GM23338 (cell line): ENCODE data around the gene OR9Q2.

Experiments used
- CREB1 ChIP-seq: fragments of 250-450 bp; sonication (Bioruptor Pico); IDR thresholded peaks from 2 replicates; pipeline ENCODE4 v1.5.0; 2020; ENCODE audit warnings: low read depth, mild to moderate bottlenecking, moderate library complexity
- EZH2 ChIP-seq: fragments of 200-600 bp; sonication (generic); IDR thresholded peaks from one replicate; pipeline ENCODE4 v1.8.0; 2017; ENCODE audit warnings: antibody characterized with exemption, mild to moderate bottlenecking, low read depth; ENCODE audit not compliant: unreplicated experiment
- EZH2phosphoT487 ChIP-seq: fragments of 200-600 bp; sonication (generic); IDR thresholded peaks from one replicate; pipeline ENCODE4 v1.8.1; 2018; ENCODE audit warnings: antibody characterized with exemption; ENCODE audit not compliant: unreplicated experiment
- JUNB ChIP-seq: IDR thresholded peaks from one replicate; pipeline ENCODE4 v1.6.1; 2016; ENCODE audit warnings: antibody characterized with exemption; ENCODE audit not compliant: unreplicated experiment
- NANOG ChIP-seq: IDR thresholded peaks from 2 replicates; pipeline ENCODE4 v1.6.1; 2016; ENCODE audit warnings: antibody characterized with exemption, borderline replicate concordance
- POLR2AphosphoS5 ChIP-seq: IDR thresholded peaks from 2 replicates; pipeline ENCODE4 v1.6.1; 2016; ENCODE audit warnings: antibody characterized with exemption, low read depth
- STAT1 ChIP-seq: IDR thresholded peaks from one replicate; pipeline ENCODE4 v1.6.1; 2016; ENCODE audit warnings: antibody characterized with exemption; ENCODE audit not compliant: unreplicated experiment
- ZNF114 ChIP-seq: fragments of 250-450 bp; sonication (Bioruptor Pico); IDR thresholded peaks from 2 replicates; pipeline ENCODE4 v1.5.0; 2020; ENCODE audit warnings: mild to moderate bottlenecking, moderate library complexity
- ZNF331 ChIP-seq: fragments of 250-450 bp; sonication (Bioruptor Pico); IDR thresholded peaks from 2 replicates; pipeline ENCODE4 v1.5.0; 2020; ENCODE audit warnings: low read depth, mild to moderate bottlenecking, moderate library complexity
- TF ChIP-seq, protein P1 (sequence below), 2 experiments: fragments of 200-600 bp in 1 of 2; sonication (generic) in 1 of 2; conservative IDR thresholded peaks; 2 replicates each; pipeline versions ENCODE4 v1.5.1 to v1.6.1; 2016 to 2017; ENCODE audit warnings: antibody characterized with exemption in 2 of 2, low read depth in 2 of 2, mild to moderate bottlenecking in 2 of 2, moderate library complexity in 1 of 2
- TF ChIP-seq, protein P2 (sequence below): IDR thresholded peaks from one replicate; pipeline ENCODE4 v1.6.1; 2018; ENCODE audit warnings: antibody characterized with exemption; ENCODE audit not compliant: unreplicated experiment
- TF ChIP-seq, protein P3 (sequence below): IDR thresholded peaks from 2 replicates; pipeline ENCODE4 v1.6.1; 2016; ENCODE audit warnings: antibody characterized with exemption
- TF ChIP-seq, protein P4 (sequence below): fragments of 250-450 bp; sonication (Bioruptor Pico); IDR thresholded peaks from 2 replicates; pipeline ENCODE4 v1.5.0; 2020; ENCODE audit warnings: mild to moderate bottlenecking, moderate library complexity

DNA sequence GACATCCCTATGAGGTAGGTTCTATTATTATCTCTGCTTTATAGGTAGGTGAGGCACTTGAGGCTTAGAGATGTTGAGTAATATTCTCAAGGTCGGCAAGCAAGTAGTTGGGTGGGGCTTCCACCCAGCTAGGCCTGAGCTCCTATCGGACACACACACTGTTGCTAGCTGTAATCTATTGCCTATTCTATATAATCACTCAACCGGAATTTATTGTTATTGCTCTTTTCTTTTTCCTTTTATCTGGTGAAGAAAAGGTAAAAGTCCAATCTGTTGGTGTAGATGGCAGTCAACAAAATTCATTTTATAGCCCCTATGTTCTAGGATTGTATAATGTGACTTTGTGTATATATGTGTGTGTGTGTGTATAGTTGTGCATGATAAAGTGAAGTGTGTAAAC, 3.4 kb downstream of the OR9Q2 start:
- TF ChIP-seq, protein P1, sequence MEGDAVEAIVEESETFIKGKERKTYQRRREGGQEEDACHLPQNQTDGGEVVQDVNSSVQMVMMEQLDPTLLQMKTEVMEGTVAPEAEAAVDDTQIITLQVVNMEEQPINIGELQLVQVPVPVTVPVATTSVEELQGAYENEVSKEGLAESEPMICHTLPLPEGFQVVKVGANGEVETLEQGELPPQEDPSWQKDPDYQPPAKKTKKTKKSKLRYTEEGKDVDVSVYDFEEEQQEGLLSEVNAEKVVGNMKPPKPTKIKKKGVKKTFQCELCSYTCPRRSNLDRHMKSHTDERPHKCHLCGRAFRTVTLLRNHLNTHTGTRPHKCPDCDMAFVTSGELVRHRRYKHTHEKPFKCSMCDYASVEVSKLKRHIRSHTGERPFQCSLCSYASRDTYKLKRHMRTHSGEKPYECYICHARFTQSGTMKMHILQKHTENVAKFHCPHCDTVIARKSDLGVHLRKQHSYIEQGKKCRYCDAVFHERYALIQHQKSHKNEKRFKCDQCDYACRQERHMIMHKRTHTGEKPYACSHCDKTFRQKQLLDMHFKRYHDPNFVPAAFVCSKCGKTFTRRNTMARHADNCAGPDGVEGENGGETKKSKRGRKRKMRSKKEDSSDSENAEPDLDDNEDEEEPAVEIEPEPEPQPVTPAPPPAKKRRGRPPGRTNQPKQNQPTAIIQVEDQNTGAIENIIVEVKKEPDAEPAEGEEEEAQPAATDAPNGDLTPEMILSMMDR (conservative IDR thresholded peaks at IDR 0.05; ENCODE audit: low read depth in 2 of 2), result no peak
- TF ChIP-seq, protein P2, sequence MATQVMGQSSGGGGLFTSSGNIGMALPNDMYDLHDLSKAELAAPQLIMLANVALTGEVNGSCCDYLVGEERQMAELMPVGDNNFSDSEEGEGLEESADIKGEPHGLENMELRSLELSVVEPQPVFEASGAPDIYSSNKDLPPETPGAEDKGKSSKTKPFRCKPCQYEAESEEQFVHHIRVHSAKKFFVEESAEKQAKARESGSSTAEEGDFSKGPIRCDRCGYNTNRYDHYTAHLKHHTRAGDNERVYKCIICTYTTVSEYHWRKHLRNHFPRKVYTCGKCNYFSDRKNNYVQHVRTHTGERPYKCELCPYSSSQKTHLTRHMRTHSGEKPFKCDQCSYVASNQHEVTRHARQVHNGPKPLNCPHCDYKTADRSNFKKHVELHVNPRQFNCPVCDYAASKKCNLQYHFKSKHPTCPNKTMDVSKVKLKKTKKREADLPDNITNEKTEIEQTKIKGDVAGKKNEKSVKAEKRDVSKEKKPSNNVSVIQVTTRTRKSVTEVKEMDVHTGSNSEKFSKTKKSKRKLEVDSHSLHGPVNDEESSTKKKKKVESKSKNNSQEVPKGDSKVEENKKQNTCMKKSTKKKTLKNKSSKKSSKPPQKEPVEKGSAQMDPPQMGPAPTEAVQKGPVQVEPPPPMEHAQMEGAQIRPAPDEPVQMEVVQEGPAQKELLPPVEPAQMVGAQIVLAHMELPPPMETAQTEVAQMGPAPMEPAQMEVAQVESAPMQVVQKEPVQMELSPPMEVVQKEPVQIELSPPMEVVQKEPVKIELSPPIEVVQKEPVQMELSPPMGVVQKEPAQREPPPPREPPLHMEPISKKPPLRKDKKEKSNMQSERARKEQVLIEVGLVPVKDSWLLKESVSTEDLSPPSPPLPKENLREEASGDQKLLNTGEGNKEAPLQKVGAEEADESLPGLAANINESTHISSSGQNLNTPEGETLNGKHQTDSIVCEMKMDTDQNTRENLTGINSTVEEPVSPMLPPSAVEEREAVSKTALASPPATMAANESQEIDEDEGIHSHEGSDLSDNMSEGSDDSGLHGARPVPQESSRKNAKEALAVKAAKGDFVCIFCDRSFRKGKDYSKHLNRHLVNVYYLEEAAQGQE, result no peak
- TF ChIP-seq JUNB (no peak), EZH2phosphoT487 (no peak), EZH2 (no peak), STAT1 (no peak), POLR2AphosphoS5 (no peak), CREB1 (no peak), NANOG (no peak), ZNF331 (CRISPR knock-in tag) (no peak), ZNF114 (CRISPR knock-in tag) (no peak)
- TF ChIP-seq, protein P3, sequence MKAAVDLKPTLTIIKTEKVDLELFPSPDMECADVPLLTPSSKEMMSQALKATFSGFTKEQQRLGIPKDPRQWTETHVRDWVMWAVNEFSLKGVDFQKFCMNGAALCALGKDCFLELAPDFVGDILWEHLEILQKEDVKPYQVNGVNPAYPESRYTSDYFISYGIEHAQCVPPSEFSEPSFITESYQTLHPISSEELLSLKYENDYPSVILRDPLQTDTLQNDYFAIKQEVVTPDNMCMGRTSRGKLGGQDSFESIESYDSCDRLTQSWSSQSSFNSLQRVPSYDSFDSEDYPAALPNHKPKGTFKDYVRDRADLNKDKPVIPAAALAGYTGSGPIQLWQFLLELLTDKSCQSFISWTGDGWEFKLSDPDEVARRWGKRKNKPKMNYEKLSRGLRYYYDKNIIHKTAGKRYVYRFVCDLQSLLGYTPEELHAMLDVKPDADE, result no peak
- TF ChIP-seq, protein P4, sequence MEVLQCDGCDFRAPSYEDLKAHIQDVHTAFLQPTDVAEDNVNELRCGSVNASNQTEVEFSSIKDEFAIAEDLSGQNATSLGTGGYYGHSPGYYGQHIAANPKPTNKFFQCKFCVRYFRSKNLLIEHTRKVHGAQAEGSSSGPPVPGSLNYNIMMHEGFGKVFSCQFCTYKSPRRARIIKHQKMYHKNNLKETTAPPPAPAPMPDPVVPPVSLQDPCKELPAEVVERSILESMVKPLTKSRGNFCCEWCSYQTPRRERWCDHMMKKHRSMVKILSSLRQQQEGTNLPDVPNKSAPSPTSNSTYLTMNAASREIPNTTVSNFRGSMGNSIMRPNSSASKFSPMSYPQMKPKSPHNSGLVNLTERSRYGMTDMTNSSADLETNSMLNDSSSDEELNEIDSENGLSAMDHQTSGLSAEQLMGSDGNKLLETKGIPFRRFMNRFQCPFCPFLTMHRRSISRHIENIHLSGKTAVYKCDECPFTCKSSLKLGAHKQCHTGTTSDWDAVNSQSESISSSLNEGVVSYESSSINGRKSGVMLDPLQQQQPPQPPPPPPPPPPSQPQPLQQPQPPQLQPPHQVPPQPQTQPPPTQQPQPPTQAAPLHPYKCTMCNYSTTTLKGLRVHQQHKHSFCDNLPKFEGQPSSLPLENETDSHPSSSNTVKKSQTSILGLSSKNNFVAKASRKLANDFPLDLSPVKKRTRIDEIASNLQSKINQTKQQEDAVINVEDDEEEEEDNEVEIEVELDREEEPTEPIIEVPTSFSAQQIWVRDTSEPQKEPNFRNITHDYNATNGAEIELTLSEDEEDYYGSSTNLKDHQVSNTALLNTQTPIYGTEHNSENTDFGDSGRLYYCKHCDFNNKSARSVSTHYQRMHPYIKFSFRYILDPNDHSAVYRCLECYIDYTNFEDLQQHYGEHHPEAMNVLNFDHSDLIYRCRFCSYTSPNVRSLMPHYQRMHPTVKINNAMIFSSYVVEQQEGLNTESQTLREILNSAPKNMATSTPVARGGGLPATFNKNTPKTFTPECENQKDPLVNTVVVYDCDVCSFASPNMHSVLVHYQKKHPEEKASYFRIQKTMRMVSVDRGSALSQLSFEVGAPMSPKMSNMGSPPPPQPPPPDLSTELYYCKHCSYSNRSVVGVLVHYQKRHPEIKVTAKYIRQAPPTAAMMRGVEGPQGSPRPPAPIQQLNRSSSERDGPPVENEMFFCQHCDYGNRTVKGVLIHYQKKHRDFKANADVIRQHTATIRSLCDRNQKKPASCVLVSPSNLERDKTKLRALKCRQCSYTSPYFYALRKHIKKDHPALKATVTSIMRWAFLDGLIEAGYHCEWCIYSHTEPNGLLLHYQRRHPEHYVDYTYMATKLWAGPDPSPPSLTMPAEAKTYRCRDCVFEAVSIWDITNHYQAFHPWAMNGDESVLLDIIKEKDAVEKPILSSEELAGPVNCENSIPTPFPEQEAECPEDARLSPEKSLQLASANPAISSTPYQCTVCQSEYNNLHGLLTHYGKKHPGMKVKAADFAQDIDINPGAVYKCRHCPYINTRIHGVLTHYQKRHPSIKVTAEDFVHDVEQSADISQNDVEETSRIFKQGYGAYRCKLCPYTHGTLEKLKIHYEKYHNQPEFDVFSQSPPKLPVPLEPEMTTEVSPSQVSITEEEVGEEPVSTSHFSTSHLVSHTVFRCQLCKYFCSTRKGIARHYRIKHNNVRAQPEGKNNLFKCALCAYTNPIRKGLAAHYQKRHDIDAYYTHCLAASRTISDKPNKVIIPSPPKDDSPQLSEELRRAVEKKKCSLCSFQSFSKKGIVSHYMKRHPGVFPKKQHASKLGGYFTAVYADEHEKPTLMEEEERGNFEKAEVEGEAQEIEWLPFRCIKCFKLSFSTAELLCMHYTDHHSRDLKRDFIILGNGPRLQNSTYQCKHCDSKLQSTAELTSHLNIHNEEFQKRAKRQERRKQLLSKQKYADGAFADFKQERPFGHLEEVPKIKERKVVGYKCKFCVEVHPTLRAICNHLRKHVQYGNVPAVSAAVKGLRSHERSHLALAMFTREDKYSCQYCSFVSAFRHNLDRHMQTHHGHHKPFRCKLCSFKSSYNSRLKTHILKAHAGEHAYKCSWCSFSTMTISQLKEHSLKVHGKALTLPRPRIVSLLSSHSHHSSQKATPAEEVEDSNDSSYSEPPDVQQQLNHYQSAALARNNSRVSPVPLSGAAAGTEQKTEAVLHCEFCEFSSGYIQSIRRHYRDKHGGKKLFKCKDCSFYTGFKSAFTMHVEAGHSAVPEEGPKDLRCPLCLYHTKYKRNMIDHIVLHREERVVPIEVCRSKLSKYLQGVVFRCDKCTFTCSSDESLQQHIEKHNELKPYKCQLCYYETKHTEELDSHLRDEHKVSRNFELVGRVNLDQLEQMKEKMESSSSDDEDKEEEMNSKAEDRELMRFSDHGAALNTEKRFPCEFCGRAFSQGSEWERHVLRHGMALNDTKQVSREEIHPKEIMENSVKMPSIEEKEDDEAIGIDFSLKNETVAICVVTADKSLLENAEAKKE (CRISPR knock-in tag), result no peak
